Activated T-helper 2 cell treated with anti-CD3 and anti-CD28 coated beads, Interferon-gamma antibody, Interleukin-2, Interleukin-4, amounts not matched to agents 10 μg/mL and 5 μg/mL and 100 μg/mL, durations not matched to agents 14 hours and 24 hours and 36 hours (primary cell): ENCODE results near the gene FBF1. TPM values are rescaled to one million over a fixed set of nuclear protein-coding genes. Genes with fewer than 3 reads are reported as not detected.
"Not testable (repeated sequence)": the region's sequence is repeated elsewhere in the genome, so short reads cannot be mapped to it uniquely, and the experiment has no call there.

ENCODE experiments used
- DNase-seq: peaks from one replicate; pipeline ENCODE4 v3.0.0; 2021; ENCODE audit warnings: low spot score
- H3K27ac Mint-ChIP-seq: one replicate; pipeline ENCODE4 v1.8.0; 2021; ENCODE audit warnings: mixed read lengths
- H3K27me3 Mint-ChIP-seq: one replicate; pipeline ENCODE4 v1.8.0; 2021; ENCODE audit warnings: low read depth, mixed read lengths
- H3K36me3 Mint-ChIP-seq: one replicate; pipeline ENCODE4 v1.8.0; 2021; ENCODE audit warnings: low read depth, mixed read lengths
- H3K4me1 Mint-ChIP-seq: one replicate; pipeline ENCODE4 v1.8.0; 2021; ENCODE audit warnings: low read depth, mixed read lengths
- H3K4me3 Mint-ChIP-seq: one replicate; pipeline ENCODE4 v1.8.0; 2021; ENCODE audit warnings: low read depth, mild to moderate bottlenecking, moderate library complexity, mixed read lengths
- H3K9me3 Mint-ChIP-seq: one replicate; pipeline ENCODE4 v1.8.0; 2021; ENCODE audit warnings: mixed read lengths
- intact Hi-C: fragments of 100-400 bp; cut with micrococcal nuclease; formaldehyde crosslinking; loops from one replicate; pipeline ENCODE4 v1.15.1; 2023
- total RNA-seq: library from RNA; stranded (reverse); gene quantifications from 2 replicates; pipeline ENCODE4 v1.2.3, GENCODE V29; 2022

FBF1 gene
- 15.0 and 17.6 TPM in 2 replicates for total RNA-seq

GRCh38 chr17:75940727-75941441 lies at the start of gene FBF1:
TSS of gene FBF1 (minus strand) at chr17:75941042. CDS start at chr17:75938149, 2,893 bp downstream.
- peaks cover 12% of the 10 kb centered on the region for H3K4me1 Mint-ChIP-seq
- no peaks in the 10 kb centered on the region for H3K9me3 Mint-ChIP-seq
- intact Hi-C loops, result loop anchor here (1.0 to 2.0 kb wide), 2 partner anchors 36 to 38 kb away; partner anchors contain the start of genes ACOX1 and TEN1
- H3K27me3 Mint-ChIP-seq, result no peaks in the 10 kb centered on the region
- H3K36me3 Mint-ChIP-seq, result no peaks in the 10 kb centered on the region
- H3K4me3 Mint-ChIP-seq, result peak within 1 kb of the TSS; percentile 89
- DNase-seq, result peak; percentile 85
- H3K27ac Mint-ChIP-seq, result peak within 1 kb of the TSS; percentile 67

DNA sequence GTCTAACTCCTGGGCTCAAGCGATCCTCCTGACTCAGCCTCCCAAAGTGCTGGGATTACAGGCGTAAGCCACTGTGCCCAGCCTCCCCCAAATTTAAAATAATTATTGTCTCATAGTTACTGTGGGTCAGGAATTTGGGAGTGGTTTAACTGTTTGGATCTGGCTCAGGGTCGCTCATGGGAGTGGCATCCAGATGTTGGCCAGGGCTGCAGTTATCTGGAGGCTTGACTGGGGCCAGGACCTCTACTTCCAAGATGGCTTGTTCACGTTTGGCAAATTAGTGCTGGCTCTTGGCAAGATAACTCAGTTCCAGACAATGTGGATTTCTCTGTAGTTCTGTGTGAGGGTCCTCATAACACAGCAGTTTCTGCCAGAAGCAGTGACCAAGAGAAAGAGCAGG lies 46.2 kb upstream of the FBF1 start:
- H3K4me1 Mint-ChIP-seq, result peaks cover 2% of the 10 kb centered on the region
- no peak overlapping the region for H3K27ac Mint-ChIP-seq
- no peak overlapping the region for H3K4me3 Mint-ChIP-seq
- H3K36me3 Mint-ChIP-seq, result peaks cover 7% of the 10 kb centered on the region
- DNase-seq, result no peak
- no peaks in the 10 kb centered on the region for H3K27me3 Mint-ChIP-seq
- H3K9me3 Mint-ChIP-seq, result no peaks in the 10 kb centered on the region
- intact Hi-C loops, result no loop called here

DNA sequence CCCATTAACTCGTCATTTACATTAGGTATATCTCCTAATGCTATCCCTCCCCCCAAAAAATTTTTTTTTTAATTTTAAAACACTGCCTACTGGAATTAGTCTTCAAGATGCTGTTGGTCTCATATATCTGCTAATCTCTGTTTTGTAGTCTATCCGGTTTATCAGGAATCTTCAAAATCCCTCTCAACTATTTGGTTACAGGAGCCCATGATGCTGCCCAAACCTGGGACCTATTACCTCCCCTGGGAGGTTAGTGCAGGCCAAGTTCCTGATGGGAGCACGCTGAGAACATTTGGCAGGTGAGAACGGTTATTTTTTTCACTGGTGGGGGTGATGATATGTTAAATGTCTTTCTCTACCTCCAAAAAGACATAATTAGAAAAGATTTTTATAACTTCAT lies 45.1 kb upstream of the FBF1 start:
- Mint-ChIP-seq H3K9me3 (no peaks in the 10 kb centered on the region), H3K27me3 (no peaks in the 10 kb centered on the region), H3K4me1 (peaks cover 2% of the 10 kb centered on the region), H3K4me3 (no peak overlapping the region), H3K36me3 (peaks cover 4% of the 10 kb centered on the region), H3K27ac (no peak overlapping the region)
- DNase-seq, result no peak
- intact Hi-C loops, result no loop called here

DNA sequence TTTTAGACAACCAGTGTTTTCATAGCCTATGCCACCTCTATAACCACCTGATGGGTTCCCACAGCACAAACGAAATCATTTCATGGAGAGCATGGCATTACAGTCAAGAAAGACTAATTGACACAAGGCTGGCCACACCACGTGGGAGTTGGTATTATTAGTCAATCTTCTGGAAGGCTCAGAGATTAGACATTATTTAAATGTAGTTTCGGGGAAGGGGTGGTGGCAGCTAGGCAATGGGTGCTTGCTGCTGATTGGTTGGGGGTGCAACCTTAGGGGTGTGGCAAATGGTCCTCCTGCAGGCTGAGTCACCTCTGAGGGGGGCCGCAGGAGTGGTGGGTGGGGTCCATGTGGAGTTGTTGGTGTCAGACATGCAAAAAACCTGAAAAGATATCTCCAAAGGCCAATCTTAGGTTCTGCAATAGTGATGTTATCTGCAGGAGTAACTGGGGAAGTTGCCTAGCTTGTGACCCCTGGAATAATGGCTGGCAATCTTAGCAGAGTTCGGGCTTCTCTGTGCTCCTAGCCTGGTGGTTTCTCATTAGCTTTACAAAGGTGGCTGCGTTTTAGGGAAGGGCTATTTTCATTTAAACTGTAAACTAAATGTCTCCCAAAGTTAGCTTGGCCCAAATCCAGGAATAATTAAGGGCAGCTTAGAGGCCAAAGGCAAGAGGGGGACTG lies 42.8 kb upstream of the FBF1 start:
- Mint-ChIP-seq H3K4me1 (peaks cover 5% of the 10 kb centered on the region), H3K9me3 (no peaks in the 10 kb centered on the region), H3K27ac (no peak overlapping the region), H3K36me3 (peaks cover 4% of the 10 kb centered on the region), H3K27me3 (no peaks in the 10 kb centered on the region), H3K4me3 (no peak overlapping the region)
- DNase-seq, result no peak
- intact Hi-C loops, result no loop called here

DNA sequence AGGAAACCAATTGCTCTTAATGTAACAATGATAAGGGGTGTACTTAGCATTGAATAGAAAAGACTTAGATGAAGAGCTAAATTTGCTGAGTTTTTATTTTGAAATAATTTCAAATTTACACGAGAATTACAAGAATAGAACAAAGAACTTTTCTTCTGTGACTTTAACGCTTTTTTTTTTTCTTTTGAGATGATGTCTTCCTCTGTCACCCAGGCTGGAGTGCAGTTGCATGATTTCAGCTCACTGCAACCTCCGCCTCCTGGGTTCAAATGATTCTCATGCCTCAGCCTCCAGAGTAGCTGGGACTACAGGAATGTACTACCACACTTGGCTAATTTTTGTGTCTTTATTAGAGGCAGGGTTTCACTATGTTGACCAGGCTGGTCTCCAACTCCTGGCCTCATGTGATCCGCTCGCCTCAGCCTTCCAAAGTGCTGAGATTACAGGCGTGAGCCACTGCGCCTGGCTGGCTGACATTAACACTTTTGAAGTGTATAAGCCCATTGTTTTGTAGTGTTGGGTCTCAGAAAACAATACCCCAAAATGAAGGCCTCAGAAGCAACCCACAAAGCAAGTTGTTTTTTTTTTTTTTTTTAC lies 40.3 kb upstream of the FBF1 start:
- H3K4me1 Mint-ChIP-seq, result peaks cover 19% of the 10 kb centered on the region
- intact Hi-C loops, result no loop called here
- H3K27ac Mint-ChIP-seq, result peak overlapping the region; percentile 53
- H3K27me3 Mint-ChIP-seq, result no peaks in the 10 kb centered on the region
- no peaks in the 10 kb centered on the region for H3K9me3 Mint-ChIP-seq
- peak overlapping the region; percentile 96 for H3K4me3 Mint-ChIP-seq
- peaks cover 15% of the 10 kb centered on the region for H3K36me3 Mint-ChIP-seq
- DNase-seq, result no peak

GRCh38 chr17:75980188-75981018 lies 39.6 kb upstream of the FBF1 start:
- intact Hi-C loops, result no loop called here
- H3K9me3 Mint-ChIP-seq, result no peaks in the 10 kb centered on the region
- H3K27me3 Mint-ChIP-seq, result no peaks in the 10 kb centered on the region
- DNase-seq, result no peak
- peak overlapping the region; percentile 96 for H3K4me3 Mint-ChIP-seq
- peak overlapping the region; percentile 100 for H3K27ac Mint-ChIP-seq
- H3K36me3 Mint-ChIP-seq, result peaks cover 17% of the 10 kb centered on the region
- peaks cover 22% of the 10 kb centered on the region for H3K4me1 Mint-ChIP-seq

GRCh38 chr17:75979705-75980187 lies 38.9 kb upstream of the FBF1 start:
- Mint-ChIP-seq H3K27ac (peak overlapping the region; percentile 100), H3K9me3 (no peaks in the 10 kb centered on the region), H3K27me3 (no peaks in the 10 kb centered on the region), H3K36me3 (peaks cover 17% of the 10 kb centered on the region), H3K4me3 (peak overlapping the region; percentile 96), H3K4me1 (peaks cover 22% of the 10 kb centered on the region)
- intact Hi-C loops, result loop anchor here (2.0 kb wide), 3 partner anchors 17 to 75 kb away; partner anchors contain the start of genes FBF1 and MRPL38
- DNase-seq, result no peak

DNA sequence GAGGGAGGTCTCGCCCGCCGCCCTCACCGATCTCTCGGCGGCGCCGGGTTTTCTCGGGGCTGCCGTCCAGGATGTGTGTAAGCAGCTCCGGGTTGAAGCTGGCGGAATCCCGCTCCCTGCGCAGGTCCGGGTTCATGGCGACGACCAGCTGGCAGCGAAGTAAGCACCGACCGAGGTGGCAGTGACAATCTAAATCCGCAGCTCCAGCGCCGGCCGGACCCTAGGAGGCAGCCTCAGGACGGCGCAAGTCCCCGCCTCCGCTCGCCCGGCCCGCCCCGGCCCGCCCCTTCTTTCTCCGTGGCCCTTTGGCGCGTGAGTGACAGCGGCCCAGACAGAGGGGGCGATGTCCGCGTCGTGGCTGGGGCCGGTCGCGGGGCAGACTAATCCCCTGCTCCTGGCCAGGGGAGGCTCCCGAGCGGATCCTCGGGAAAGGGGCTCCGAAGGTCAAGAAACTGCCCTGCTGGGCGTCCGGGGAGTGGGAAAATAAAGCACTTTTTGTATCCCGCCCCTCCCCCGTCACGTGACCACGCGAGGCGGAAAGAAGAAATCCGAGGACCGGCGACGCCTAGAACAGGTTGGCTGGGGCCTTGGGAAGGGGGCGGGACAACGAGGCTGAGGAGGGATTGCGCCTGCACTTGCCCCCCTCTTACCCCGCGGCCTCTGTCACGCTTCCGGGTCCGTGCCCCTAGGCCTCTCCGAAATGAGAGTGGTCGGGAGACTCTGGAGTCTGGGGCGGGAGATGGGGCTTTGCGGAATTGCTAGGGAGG lies 38.3 kb upstream of the FBF1 start, which contains the start of the genes ACOX1 and TEN1:
Gene ACOX1, minus strand, starts transcription at position 229 of the 767 bp plus-strand sequence. Its CDS starts 93 bp downstream, at position 136.
Gene TEN1, plus strand, starts transcription at position 303 of the 767 bp plus-strand sequence. CDS start 6,953 bp downstream, outside the sequence.
- Mint-ChIP-seq H3K4me3 (peak within 1 kb of the TSS; percentile 96), H3K4me1 (peaks cover 22% of the 10 kb centered on the region), H3K9me3 (no peaks in the 10 kb centered on the region), H3K36me3 (peaks cover 21% of the 10 kb centered on the region), H3K27me3 (no peaks in the 10 kb centered on the region), H3K27ac (peak within 1 kb of the TSS; percentile 100)
- DNase-seq, result peak; percentile 94
- intact Hi-C loops, result loop anchor here (2.0 kb wide), 3 partner anchors 18 to 74 kb away; partner anchors contain the start of genes FBF1 and MRPL38

DNA sequence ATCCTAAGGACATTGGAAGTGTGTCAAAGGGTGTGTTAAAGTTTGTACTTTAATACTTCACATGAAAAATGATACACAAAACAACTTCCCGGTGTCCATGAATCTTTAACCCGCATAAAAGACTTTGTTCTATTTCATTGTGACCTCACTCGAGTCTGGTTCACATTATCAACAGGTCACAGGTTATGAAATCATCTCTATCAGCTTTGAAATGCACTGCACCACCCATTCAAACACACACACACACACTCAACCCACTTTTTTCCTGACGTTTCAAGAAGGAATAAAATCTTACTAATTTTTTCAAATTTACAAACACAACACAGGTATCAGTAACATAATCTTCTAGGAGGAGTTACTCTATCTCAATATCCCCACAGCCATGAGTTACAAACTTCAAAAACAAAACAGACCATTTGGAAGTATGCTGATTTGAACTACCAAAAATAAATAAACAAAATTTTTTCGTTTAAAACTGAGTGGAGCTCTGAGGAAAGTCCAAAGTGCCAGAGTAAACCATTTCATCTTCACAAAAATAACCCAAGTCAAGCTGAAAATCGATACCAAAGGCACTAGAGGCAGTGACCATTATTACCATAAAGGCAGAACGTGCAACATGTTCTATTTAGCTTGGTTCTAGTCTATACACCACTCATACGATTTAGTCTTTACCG lies 35.5 kb upstream of the FBF1 start:
- Mint-ChIP-seq H3K36me3 (peaks cover 32% of the 10 kb centered on the region), H3K27ac (no peak overlapping the region), H3K4me1 (peaks cover 22% of the 10 kb centered on the region), H3K9me3 (no peaks in the 10 kb centered on the region), H3K4me3 (no peak overlapping the region), H3K27me3 (no peaks in the 10 kb centered on the region)
- no peak for DNase-seq
- intact Hi-C loops, result no loop called here

DNA sequence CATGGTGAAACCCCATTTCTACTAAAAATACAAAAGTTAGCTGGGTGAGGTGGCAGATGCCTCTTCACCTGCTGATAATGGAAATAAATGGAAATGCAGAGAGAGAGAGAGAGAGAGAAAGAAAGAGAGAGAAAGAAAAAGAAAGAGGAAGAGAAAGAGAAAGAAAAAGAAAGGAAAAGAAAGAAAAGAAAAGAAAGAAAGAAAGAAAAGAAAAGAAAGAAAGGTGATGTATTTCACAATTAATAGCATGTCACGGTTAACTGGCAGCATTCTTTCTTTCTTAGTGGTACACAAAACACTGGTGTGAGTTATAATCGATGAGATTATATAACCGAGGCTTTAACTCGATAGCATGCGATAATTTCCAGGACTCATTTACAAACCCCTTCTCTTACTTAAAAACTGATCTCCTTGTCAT lies 34.9 kb upstream of the FBF1 start:
- peaks cover 32% of the 10 kb centered on the region for H3K36me3 Mint-ChIP-seq
- H3K4me3 Mint-ChIP-seq, result no peak overlapping the region
- H3K27ac Mint-ChIP-seq, result no peak overlapping the region
- H3K27me3 Mint-ChIP-seq, result no peaks in the 10 kb centered on the region
- H3K9me3 Mint-ChIP-seq, result no peaks in the 10 kb centered on the region
- H3K4me1 Mint-ChIP-seq, result peaks cover 21% of the 10 kb centered on the region
- DNase-seq, result no peak
- intact Hi-C loops, result no loop called here

- intact Hi-C loops, result not testable (repeated sequence)
These were observed 34.3 kb upstream of the FBF1 start for GRCh38 chr17:75975187-75975586.

More at GRCh38 chr17:75975187-75975586, 34.3 kb upstream of the FBF1 start:
- H3K4me1 Mint-ChIP-seq, result peaks cover 20% of the 10 kb centered on the region
- peaks cover 36% of the 10 kb centered on the region for H3K36me3 Mint-ChIP-seq
- not testable (repeated sequence) for H3K4me3 Mint-ChIP-seq, H3K27ac Mint-ChIP-seq, H3K9me3 Mint-ChIP-seq, H3K27me3 Mint-ChIP-seq, DNase-seq
